Activated T-cell treated with anti-CD3 and anti-CD28 coated beads for 48 hours (primary cell): ENCODE results near the gene CARD11.

Source experiments
- DNase-seq: peaks from one replicate; pipeline ENCODE4 v3.0.0-alpha.2; 2020; ENCODE audit warnings: low read depth

CARD11 gene

GRCh38 chr7:3020416-3020815 lies 23.3 kb downstream of the CARD11 start:
- no peak for DNase-seq

GRCh38 chr7:3019801-3020200 lies 23.9 kb downstream of the CARD11 start:
- no peak for DNase-seq

- DNase-seq: no peak
Measured at GRCh38 chr7:3013975-3014792, 29.5 kb downstream of the CARD11 start.

DNA sequence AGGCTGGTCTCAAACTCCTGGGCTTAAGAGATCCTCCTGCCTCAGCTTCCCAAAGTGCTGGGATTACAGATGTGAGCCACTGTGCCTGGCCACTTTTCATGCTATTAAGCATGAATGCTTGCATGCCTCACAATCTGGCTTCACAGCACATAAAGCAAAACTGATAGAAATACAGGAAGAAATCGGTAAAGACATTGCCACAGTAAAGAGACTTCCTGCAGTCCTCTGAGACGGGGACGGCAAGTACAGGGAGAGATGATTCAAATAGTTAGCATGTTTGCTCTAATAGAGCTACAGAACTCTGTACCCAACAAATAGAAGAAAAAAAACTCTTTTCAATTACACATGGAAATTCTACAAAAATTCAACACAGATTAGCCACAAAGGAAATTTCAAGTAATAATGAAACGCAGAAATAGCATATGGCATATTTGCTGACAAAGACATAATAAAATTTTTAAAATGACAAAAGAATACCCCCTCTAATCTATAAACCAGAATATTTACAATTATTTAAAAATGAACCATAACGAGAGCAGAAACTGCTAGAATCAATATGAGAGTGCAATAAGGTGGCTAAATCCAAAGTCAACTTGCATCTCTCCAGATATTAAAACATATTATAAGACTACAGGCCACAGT lies 32.3 kb downstream of the CARD11 start:
- DNase-seq: no peak

DNA sequence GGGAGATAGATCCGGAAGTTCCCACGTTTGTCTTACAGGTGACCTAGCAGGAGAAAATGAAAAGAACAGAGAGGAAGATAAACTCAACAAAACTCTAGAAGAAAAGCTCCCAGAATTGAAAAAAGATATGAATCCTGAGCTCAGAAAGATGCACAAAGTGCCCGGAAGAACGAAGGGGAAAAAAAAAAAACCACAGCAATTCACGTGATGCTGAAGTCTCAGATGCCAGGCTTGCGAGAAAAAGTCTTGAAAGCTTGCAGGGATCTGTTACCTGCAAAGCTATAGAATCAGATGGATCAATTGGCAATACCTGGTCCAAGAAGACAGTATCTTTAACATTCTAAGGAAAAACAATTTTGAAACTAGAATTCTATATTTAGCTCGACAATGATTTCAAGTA lies 33.5 kb downstream of the CARD11 start:
- no peak for DNase-seq

GRCh38 chr7:3009086-3009485 lies 34.6 kb downstream of the CARD11 start:
- no peak for DNase-seq

DNA sequence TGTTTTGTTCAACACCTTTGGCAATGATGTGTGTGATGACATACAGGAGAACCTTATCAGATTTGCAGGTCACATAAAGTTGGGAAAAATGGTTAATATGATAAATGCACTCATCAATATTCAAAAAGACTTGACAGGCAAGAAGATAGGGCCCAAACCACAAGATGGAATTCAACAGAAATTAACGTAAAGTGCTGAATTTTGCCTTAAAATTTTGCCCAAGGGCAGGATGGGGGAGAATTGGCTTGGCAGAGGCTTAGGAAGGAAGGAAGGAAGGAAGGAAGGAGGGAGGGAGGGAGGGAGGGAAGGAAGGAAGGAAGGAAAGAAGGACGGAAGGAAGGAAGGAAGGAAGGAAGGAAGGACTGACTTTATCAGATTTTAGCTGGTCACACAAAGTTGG lies 35.3 kb downstream of the CARD11 start:
- no peak for DNase-seq

GRCh38 chr7:3007696-3008095 lies 36.0 kb downstream of the CARD11 start:
- no peak for DNase-seq

GRCh38 chr7:3005257-3005656 lies 38.4 kb downstream of the CARD11 start:
- DNase-seq: no peak

DNA sequence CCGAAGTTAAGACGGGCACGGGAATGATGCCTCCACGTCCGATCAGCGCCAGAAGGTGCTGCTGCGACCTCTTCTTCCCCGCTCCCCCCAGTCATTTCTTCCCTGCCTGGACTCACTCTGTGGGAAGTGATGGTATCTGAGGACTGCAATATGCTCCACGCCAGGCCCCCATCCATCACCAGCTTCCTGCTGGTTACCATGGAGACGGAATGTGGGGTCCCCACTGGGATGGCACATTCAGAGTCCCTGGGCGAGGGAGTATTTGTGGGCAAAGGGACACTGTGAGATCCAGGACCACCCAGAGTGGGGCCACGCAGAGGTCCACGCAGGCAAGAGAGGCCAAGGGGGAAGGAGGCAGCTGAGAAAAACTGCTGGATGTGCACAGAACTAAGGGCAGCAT lies 39.7 kb downstream of the CARD11 start:
- no peak for DNase-seq

GRCh38 chr7:3002631-3003030 lies 41.0 kb downstream of the CARD11 start:
- no peak for DNase-seq

DNA sequence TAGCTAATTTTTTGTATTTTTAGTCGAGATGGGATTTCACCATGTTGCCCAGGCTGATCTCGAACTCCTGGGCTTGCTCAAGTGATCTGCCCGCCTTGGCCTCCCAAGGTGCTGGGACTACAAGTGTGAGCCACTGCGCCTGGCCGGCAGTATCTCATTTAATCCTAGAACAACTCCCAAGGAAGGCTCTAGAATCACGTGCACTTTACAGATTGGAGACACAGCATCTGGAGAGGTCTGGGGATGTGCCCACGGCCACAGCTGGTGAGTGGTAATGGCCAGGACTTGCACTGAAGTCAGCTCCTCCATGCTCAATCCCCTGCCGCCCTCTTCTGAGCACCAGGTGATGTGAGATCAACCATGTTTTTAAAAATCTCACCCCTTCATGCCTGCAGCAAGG lies 43.1 kb downstream of the CARD11 start:
- DNase-seq: no peak

DNA sequence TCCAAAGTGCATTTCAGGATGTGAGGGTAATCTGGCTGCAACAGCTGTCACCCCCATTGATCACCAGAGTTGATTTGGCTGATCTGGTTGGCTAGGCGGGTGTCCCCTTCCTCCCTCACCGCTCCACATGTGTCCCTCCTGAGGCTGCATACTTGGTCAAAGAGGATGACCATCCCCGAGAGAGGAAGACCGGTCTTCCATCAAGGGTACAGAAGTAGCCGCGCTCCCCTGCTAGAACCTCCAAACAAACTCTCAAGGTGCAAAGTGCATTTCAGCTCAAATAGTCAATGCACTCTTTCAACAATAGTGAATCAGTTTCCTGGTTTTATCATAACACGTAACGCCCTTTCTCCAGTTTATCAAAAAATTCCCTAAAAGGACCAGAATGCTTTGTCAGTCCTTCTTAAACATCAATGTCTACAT lies 44.6 kb downstream of the CARD11 start:
- no peak for DNase-seq

- DNase-seq: no peak
Measured at GRCh38 chr7:2997014-2997413, 46.7 kb downstream of the CARD11 start.

DNA sequence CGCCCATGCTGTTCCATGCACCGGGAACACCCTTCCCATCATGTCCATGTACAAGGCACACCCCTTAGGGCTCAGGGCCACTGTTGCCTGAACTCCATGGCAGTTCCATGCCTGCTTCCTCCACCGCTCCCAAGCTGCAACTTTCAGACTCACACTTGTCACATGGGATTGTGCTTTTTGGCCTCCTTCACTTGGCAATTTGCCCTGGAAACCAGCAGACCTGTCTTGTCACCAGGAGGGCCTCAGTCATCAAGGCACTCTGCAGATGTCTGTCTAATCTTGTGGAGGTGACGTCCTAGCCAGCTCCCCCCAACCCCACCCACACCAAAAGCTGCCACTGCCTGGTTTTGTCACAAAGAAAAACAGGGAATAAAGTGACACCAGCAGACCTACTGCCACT lies 47.5 kb downstream of the CARD11 start:
- DNase-seq: no peak

- DNase-seq: no peak
Measured at GRCh38 chr7:2993868-2994267, 49.8 kb downstream of the CARD11 start.

DNA sequence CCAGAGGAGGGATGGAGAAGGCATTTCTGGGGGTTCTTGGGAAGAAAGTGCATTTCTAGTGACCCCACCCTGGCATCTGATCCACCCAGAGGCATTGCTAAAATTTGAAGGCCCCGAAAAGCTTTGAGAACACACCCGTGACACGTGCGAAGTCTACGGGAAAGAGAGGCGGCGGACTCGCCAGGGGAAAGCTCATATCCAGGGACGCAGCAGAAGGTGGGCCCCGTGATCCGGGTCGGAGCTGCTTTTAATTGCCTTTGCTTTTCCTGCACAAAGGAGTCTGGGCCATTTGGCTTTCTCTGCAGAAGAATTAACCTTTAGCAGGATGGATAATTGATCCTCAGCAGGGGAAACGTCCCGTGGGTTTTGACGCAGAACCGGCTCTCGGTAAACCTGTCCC lies 50.3 kb downstream of the CARD11 start:
- DNase-seq: no peak

- DNase-seq: no peak
Measured at GRCh38 chr7:2990949-2991470, 52.7 kb downstream of the CARD11 start.

- DNase-seq: no peak
Measured at GRCh38 chr7:2986561-2986960, 57.1 kb downstream of the CARD11 start.

- DNase-seq: no peak
Measured at GRCh38 chr7:2985866-2986265, 57.8 kb downstream of the CARD11 start.

GRCh38 chr7:2984091-2984490 lies 59.6 kb downstream of the CARD11 start:
- no peak for DNase-seq

DNA sequence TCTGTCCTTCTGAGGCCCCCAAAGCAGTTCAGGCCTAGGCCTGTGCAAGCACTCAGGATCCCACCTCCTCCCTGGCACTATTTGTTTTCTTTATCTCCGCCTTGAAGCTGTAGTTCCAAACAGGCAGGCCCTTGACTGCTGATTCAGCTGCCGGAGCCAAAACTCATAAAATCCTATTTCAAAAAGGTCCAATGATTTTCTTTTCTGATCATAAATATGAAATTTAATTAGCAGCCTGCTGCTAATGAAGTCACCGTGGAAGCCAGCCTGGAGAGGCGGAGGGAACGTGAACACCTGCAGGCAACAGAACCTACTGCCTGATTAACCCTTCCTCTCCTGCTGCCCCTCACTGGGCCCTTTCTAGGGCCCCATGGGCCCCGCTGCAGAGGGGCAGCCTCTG lies 60.1 kb downstream of the CARD11 start:
- DNase-seq: no peak

DNA sequence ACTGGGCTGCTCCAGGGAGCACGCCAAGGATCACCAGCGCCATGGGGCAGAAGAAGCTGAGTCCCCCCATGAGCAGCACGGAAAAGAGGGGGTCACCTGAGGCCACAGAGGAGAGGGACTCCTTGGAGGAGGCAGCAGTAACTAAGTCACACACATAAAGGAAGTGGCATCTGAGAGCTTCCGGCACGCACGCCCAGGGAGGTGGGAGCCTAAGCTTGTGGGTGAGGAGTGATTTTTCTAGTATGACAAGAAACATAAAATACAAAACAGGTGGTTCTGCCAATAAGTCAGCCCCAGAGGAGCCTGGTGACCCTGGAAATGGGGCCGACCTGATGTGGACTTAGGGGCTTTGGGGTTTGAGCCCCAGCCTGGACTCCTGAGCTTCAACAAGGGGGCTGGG lies 60.8 kb downstream of the CARD11 start:
- peak; percentile 43 for DNase-seq

GRCh38 chr7:2982401-2982800 lies 61.3 kb downstream of the CARD11 start:
- no peak for DNase-seq
